IMR-90 (cell line): ENCODE results near the gene DENND6A. TPM values are rescaled to one million over a fixed set of nuclear protein-coding genes. Genes with fewer than 3 reads are reported as not detected.

Experiments
- ATAC-seq: fragments of 200-7000 bp; cut with Tn5 transposase; 2 replicates; pipeline ENCODE4 v1.9.1; 2020; ENCODE audit warnings: low read depth, mild to moderate bottlenecking, moderate library complexity
- BruUV-seq: library from RNA; stranded (reverse); fragments of 400-500 nt; replicated peaks from 2 replicates; lab custom pipeline; 2021; lab: Mats Ljungman, UMichigan
- CTCF ChIA-PET: fragments of 300-600 bp; formaldehyde crosslinking; extraction: SDS; loops from one replicate; lab custom pipeline; 2021; ENCODE audit warnings: antibody characterized with exemption; lab: Yijun Ruan, JAX
- POLR2A ChIA-PET: fragments of 300-600 bp; sonication (Branson Sonifier 250); formaldehyde crosslinking; loops from one replicate; lab custom pipeline; 2022; ENCODE audit warnings: antibody characterized with exemption; ENCODE audit not compliant: unreplicated experiment; lab: Charles Lee
- DNase-seq: peaks from one replicate; pipeline ENCODE4 v3.0.0; 2013
- H2AFZ ChIP-seq: replicated peaks from 2 replicates; pipeline ENCODE3; 2013; ENCODE audit warnings: low read length, mild to moderate bottlenecking; ENCODE audit not compliant: poor library complexity
- H2AK5ac ChIP-seq: 2 replicates; pipeline ENCODE4 v1.6.1; 2013; ENCODE audit warnings: low read depth, low read length, inconsistent platforms
- H2AK9ac ChIP-seq: replicated peaks from 2 replicates; pipeline ENCODE3; 2013; ENCODE audit warnings: mild to moderate bottlenecking, low read depth, low read length, moderate library complexity; ENCODE audit not compliant: poor library complexity
- H2BK120ac ChIP-seq: 2 replicates; pipeline ENCODE4 v1.6.1; 2013; ENCODE audit warnings: low read depth, low read length, inconsistent platforms
- H2BK15ac ChIP-seq: 3 replicates; pipeline ENCODE4 v1.6.1; 2013; ENCODE audit warnings: low read depth, low read length, inconsistent platforms
- H2BK20ac ChIP-seq: 2 replicates; pipeline ENCODE4 v1.6.1; 2013; ENCODE audit warnings: low read depth, mild to moderate bottlenecking, inconsistent platforms, low read length, moderate library complexity
- H2BK5ac ChIP-seq: 2 replicates; pipeline ENCODE4 v1.6.1; 2013; ENCODE audit warnings: mild to moderate bottlenecking, low read depth, low read length, inconsistent platforms; ENCODE audit not compliant: poor library complexity, severe bottlenecking
- H3K14ac ChIP-seq: replicated peaks from 2 replicates; pipeline ENCODE4 v1.6.1; 2013; ENCODE audit warnings: low read depth, low read length, inconsistent platforms
- H3K18ac ChIP-seq: 2 replicates; pipeline ENCODE4 v1.6.1; 2013; ENCODE audit warnings: low read depth, low read length, control low read depth
- H3K23ac ChIP-seq: 2 replicates; pipeline ENCODE4 v1.6.1; 2013; ENCODE audit warnings: low read depth, low read length, inconsistent platforms
- H3K27ac ChIP-seq: 2 replicates; pipeline ENCODE4 v1.5.1; 2013; ENCODE audit warnings: mild to moderate bottlenecking, control low read depth, low read length; ENCODE audit not compliant: insufficient read depth
- H3K27me3 ChIP-seq: 2 replicates; pipeline ENCODE4 v1.6.1; 2013; ENCODE audit warnings: low read length; ENCODE audit not compliant: control insufficient read depth, insufficient read depth
- H3K36me3 ChIP-seq: 2 replicates; pipeline ENCODE4 v1.6.1; 2013; ENCODE audit warnings: low read length, mixed read lengths; ENCODE audit not compliant: control insufficient read depth, insufficient read depth
- H3K4ac ChIP-seq: 2 replicates; pipeline ENCODE4 v1.6.1; 2013; ENCODE audit warnings: low read depth, low read length, inconsistent platforms
- H3K4me1 ChIP-seq: 2 replicates; pipeline ENCODE4 v1.6.1; 2013; ENCODE audit warnings: low read length, mixed read lengths; ENCODE audit not compliant: control insufficient read depth, insufficient read depth
- H3K4me2 ChIP-seq: 2 replicates; pipeline ENCODE4 v1.6.1; 2013; ENCODE audit warnings: low read depth, mild to moderate bottlenecking, control low read depth, low read length, moderate library complexity
- H3K4me3 ChIP-seq: 2 replicates; pipeline ENCODE4 v1.5.1; 2013; ENCODE audit warnings: low read depth, mild to moderate bottlenecking, control low read depth, low read length, moderate library complexity; ENCODE audit not compliant: insufficient read depth
- H3K56ac ChIP-seq: 2 replicates; pipeline ENCODE4 v1.6.1; 2013; ENCODE audit warnings: low read length, inconsistent platforms; ENCODE audit not compliant: insufficient read depth; ENCODE audit errors: extremely low read depth
- H3K79me1 ChIP-seq, 2 experiments: 2 replicates each; pipeline ENCODE4 v1.6.1; 2013; ENCODE audit warnings: low read length in 2 of 2, inconsistent platforms in 1 of 2, low read depth in 1 of 2
- H3K9ac ChIP-seq: 2 replicates; pipeline ENCODE4 v1.6.1; 2013; ENCODE audit warnings: low read depth, low read length, control low read depth
- H3K9me1 ChIP-seq: 2 replicates; pipeline ENCODE4 v1.6.1; 2013; ENCODE audit warnings: low read length, inconsistent platforms; ENCODE audit not compliant: insufficient read depth
- H3K9me3 ChIP-seq: 2 replicates; pipeline ENCODE4 v1.6.1; 2013; ENCODE audit warnings: low read length; ENCODE audit not compliant: control insufficient read depth, insufficient read depth
- H4K20me1 ChIP-seq: 2 replicates; pipeline ENCODE4 v1.6.1; 2013; ENCODE audit warnings: low read length, inconsistent platforms; ENCODE audit not compliant: insufficient read depth
- H4K5ac ChIP-seq: 2 replicates; pipeline ENCODE4 v1.6.1; 2013; ENCODE audit warnings: mild to moderate bottlenecking, low read depth, low read length, control low read depth
- H4K8ac ChIP-seq, 2 experiments: 2 replicates each; pipeline ENCODE4 v1.6.1; 2013; ENCODE audit warnings: low read depth in 2 of 2, low read length in 2 of 2, control low read depth in 1 of 2, inconsistent platforms in 1 of 2
- H4K91ac ChIP-seq: 2 replicates; pipeline ENCODE4 v1.6.1; 2013; ENCODE audit warnings: low read depth, low read length, inconsistent platforms; ENCODE audit not compliant: insufficient read depth
- BHLHE40 ChIP-seq: fragments of 150-350 bp; IDR thresholded peaks from 2 replicates; pipeline ENCODE4 v1.6.1; 2016; ENCODE audit warnings: mild to moderate bottlenecking, low read depth, low read length
- CEBPB ChIP-seq: IDR thresholded peaks from 2 replicates; pipeline ENCODE4 v1.6.1; 2012; ENCODE audit warnings: low read depth, low read length, improper control_type of control experiment
- CHD1 ChIP-seq: IDR thresholded peaks from 2 replicates; pipeline ENCODE4 v1.6.1; 2012; ENCODE audit warnings: low read depth, low read length, improper control_type of control experiment
- CTCF ChIP-seq: conservative IDR thresholded peaks from 2 replicates; pipeline ENCODE4 v1.5.1; 2012; ENCODE audit warnings: mild to moderate bottlenecking, low read depth, low read length, improper control_type of control experiment
- ELK1 ChIP-seq: fragments of 150-350 bp; IDR thresholded peaks from 2 replicates; pipeline ENCODE4 v1.6.1; 2016; ENCODE audit warnings: low read depth, mild to moderate bottlenecking, low read length, moderate library complexity, borderline replicate concordance
- FOS ChIP-seq: fragments of 150-350 bp; IDR thresholded peaks from 2 replicates; pipeline ENCODE4 v1.6.1; 2016; ENCODE audit warnings: low read depth, low read length
- MAFK ChIP-seq: IDR thresholded peaks from 2 replicates; pipeline ENCODE4 v1.6.1; 2012; ENCODE audit warnings: low read depth, low read length, improper control_type of control experiment
- MAZ ChIP-seq: IDR thresholded peaks from 2 replicates; pipeline ENCODE4 v1.6.1; 2012; ENCODE audit warnings: low read depth, mild to moderate bottlenecking, low read length, improper control_type of control experiment, moderate library complexity, borderline replicate concordance
- MXI1 ChIP-seq: IDR thresholded peaks from 2 replicates; pipeline ENCODE4 v1.6.1; 2012; ENCODE audit warnings: low read depth, mild to moderate bottlenecking, low read length, moderate library complexity, borderline replicate concordance
- NFE2L2 ChIP-seq: fragments of 150-350 bp; IDR thresholded peaks from 2 replicates; pipeline ENCODE4 v1.6.1; 2016; ENCODE audit warnings: low read depth, mild to moderate bottlenecking, low read length
- POLR2A ChIP-seq: IDR thresholded peaks from 2 replicates; pipeline ENCODE4 v1.6.1; 2012; ENCODE audit warnings: mild to moderate bottlenecking, low read depth, low read length
- RAD21 ChIP-seq: IDR thresholded peaks from 2 replicates; pipeline ENCODE4 v1.6.1; 2012; ENCODE audit warnings: low read length, improper control_type of control experiment
- RCOR1 ChIP-seq: IDR thresholded peaks from 2 replicates; pipeline ENCODE4 v1.6.1; 2012; ENCODE audit warnings: mild to moderate bottlenecking, low read length, improper control_type of control experiment; ENCODE audit not compliant: insufficient replicate concordance
- RFX5 ChIP-seq: IDR thresholded peaks from 2 replicates; pipeline ENCODE4 v1.8.0; 2012; ENCODE audit warnings: low read depth, mild to moderate bottlenecking, low read length, moderate library complexity
- SMC3 ChIP-seq: fragments of 150-350 bp; IDR thresholded peaks from 2 replicates; pipeline ENCODE4 v1.6.1; 2016; ENCODE audit warnings: low read depth, mild to moderate bottlenecking, antibody characterized with exemption, low read length, moderate library complexity
- whole genome bisulfite sequencing, 2 experiments: methylation state at CpG; one replicate each; pipeline versions ENCODE4 v1.1.5 to v1.1.7; 2013; ENCODE audit warnings: missing lambda C conversion rate in 2 of 2; ENCODE audit not compliant: insufficient read length in 1 of 2; ENCODE audit errors: extremely low coverage in 2 of 2; 5-methylcytosine and 5-hydroxymethylcytosine counted together
- dilution Hi-C: fragments of 300-500 bp; cut with HindIII; formaldehyde crosslinking; loops from one replicate; pipeline ENCODE4 v1.14.3; 2018; ENCODE audit warnings: low sequenced_read_pairs; ENCODE audit not compliant: unreplicated experiment
- in situ Hi-C: fragments of 300-500 bp; cut with MboI; formaldehyde crosslinking; loops from 3 replicates; pipeline ENCODE4 v1.14.3; 2019; ENCODE audit warnings: low sequenced_read_pairs, inconsistent platforms, mixed read lengths
- intact Hi-C: fragments of 100-400 bp; cut with micrococcal nuclease; formaldehyde crosslinking; loops from 2 replicates; pipeline ENCODE4 v1.10.0; 2022
- polyA plus RNA-seq, 3 experiments: library from polyadenylated mRNA; depleted of rRNA; stranded (reverse); fragments of >200 nt; gene quantifications; 2 replicates each; pipeline ENCODE4 v1.2.3, GENCODE V29; 2012; ENCODE audit warnings: low replicate concordance in 1 of 3
- total RNA-seq: library from RNA; depleted of rRNA; stranded (reverse); fragments of >200 nt; gene quantifications from 2 replicates; pipeline ENCODE4 v1.2.3, GENCODE V29; 2012

Gene DENND6A
- total and polyA plus RNA-seq, 2 of the 4 experiments (the other 2 are of a cell fraction) = 3.8 to 9.0 TPM

- Histone ChIP-seq H3K23ac (no peak overlapping the region), H3K4me2 (no peak overlapping the region), H3K4me3 (no peak overlapping the region), H3K36me3 (peaks cover 8% of the 10 kb centered on the region), H2BK5ac (no peak overlapping the region), H4K5ac (no peak overlapping the region), H3K14ac (no peak overlapping the region), H3K9ac (no peak overlapping the region), H4K8ac (no peak overlapping the region), H3K9me1 (no peaks in the 10 kb centered on the region), H3K4me1 (no peaks in the 10 kb centered on the region), H3K4ac (no peak overlapping the region), H2AK9ac (no peak overlapping the region), H3K56ac (no peak overlapping the region), H2BK20ac (no peak overlapping the region), H3K79me1 (peaks cover 0 to 13% of the 10 kb centered on the region in 2 experiments; a peak in 2 of 4 replicates), H2AK5ac (no peak overlapping the region), H2BK15ac (no peak overlapping the region), H3K27ac (no peak overlapping the region), H4K91ac (no peak overlapping the region), H3K9me3 (peaks cover 3% of the 10 kb centered on the region; the same call in 1 of the 2 replicates), H4K20me1 (no peaks in the 10 kb centered on the region), H2BK120ac (no peak overlapping the region), H3K27me3 (no peaks in the 10 kb centered on the region), H3K18ac (no peak overlapping the region), H2AFZ (no peak overlapping the region)
- in situ Hi-C loops = no loop called here
- BruUV-seq = no TSS peak
- DNase-seq (no peak), ATAC-seq (no peak)
- intact Hi-C loops = no loop called here
- TF ChIP-seq MXI1 (no peak), MAFK (no peak), RFX5 (no peak), FOS (no peak), NFE2L2 (no peak), MAZ (no peak), BHLHE40 (no peak), CTCF (no peak), RCOR1 (no peak), POLR2A (no peak), RAD21 (no peak), SMC3 (no peak), CHD1 (no peak), CEBPB (no peak), ELK1 (no peak)
- dilution Hi-C loops = no loop called here
- POLR2A ChIA-PET = interaction anchor here (0.5 kb wide), 1 partner anchor 12 kb away, joined by 3 read pairs; no protein-coding TSS in a partner anchor
- CTCF ChIA-PET = no interaction called here
- no CpG with 5 or more reads among the region's 1 CpG for WGBS, 2 experiments
Observed at GRCh38 chr3:57654267-57654666, 38.6 kb downstream of the DENND6A start.
